Subcutaneous adipose tissue (tissue), 4 donors: Measurements from ENCODE around the gene TMC1. TPM values are rescaled to one million over a fixed set of nuclear protein-coding genes. Genes with fewer than 3 reads are reported as not detected.

Source experiments
- CTCF ChIP-seq: fragments of 450-650 bp; IDR thresholded peaks from one replicate; pipeline ENCODE4 v1.5.1; 2016; ENCODE audit warnings: low read depth, mild to moderate bottlenecking, control low read depth, antibody characterized with exemption, moderate library complexity
- total RNA-seq, 4 donors: library from RNA; depleted of rRNA; stranded (reverse); fragments of >200 nt; gene quantifications; one replicate each; pipeline ENCODE4 v1.1.0, GENCODE V29; 2016

Gene TMC1
- total RNA-seq, 4 donors from 2014 or later, result 0.17 to 3.6 TPM; not detected in 2

GRCh38 chr9:72533322-72533721, 11.9 kb downstream of the TMC1 start:
- TF ChIP-seq CTCF, result no peak

GRCh38 chr9:72534931-72535330, 13.5 kb downstream of the TMC1 start:
- no peak for TF ChIP-seq CTCF

- TF ChIP-seq CTCF, result no peak
Measured at GRCh38 chr9:72537011-72537545, 15.7 kb downstream of the TMC1 start.

- TF ChIP-seq CTCF, result no peak
Measured at GRCh38 chr9:72537671-72538070, 16.3 kb downstream of the TMC1 start.

GRCh38 chr9:72538921-72539702, 17.7 kb downstream of the TMC1 start:
- TF ChIP-seq CTCF, result no peak

- no peak for TF ChIP-seq CTCF
Measured at GRCh38 chr9:72539824-72540347, 18.5 kb downstream of the TMC1 start.

- no peak for TF ChIP-seq CTCF
Measured at GRCh38 chr9:72540348-72540873, 19.0 kb downstream of the TMC1 start.
